ENCODE results near the gene SLC9A2. TPM values are rescaled to one million over a fixed set of nuclear protein-coding genes. Genes with fewer than 3 reads are reported as not detected.

The SLC9A2 gene
- total RNA-seq, 1 donor from 2014 or later, result 10.0 TPM

DNA sequence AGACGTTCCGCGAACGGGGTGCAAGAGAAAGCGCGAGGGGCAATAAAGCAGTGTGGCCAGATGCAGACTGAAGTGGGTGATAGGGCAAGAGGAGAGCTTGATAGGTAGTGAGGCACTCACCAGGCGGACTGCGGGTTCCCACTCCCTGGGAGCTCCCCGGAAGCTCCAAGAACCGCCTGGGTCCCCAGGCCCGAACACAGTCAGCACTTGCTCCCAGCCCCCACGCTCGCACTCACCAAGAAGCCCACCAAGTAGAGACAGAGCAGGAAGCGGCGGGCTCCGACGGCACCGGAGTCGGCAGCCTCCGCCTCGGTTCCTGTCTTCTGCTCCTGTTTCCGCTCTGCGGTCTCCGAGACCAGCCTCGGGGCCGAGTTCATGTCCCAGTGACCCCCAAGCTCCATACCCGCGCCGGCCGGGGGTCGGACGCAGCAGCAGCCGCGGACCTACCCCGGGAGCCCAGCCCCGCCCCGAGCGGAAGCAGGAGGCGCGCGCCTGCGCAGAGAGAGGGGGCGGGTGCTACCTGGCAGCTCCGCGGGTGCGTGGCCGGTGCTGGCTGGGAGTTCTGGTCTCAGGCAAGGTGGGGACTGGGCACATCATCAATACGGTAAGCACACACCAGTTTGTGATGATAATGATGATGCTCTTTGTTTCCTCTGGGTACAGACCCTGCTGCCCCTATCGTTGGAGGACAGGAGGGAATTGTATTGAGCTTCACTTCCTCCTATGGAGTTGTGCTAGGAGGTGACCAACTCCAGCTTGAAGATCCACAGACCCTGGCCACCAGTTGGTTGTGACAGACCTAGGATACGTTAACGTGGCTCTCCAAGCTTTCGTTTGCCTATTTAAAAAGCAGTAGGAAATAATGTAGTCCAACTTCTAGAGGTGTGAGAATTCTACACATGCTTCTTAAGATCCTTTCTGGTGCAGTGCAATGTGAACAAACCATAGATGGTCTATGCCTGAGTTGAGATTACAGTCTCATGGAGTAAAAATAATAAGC is 117.4 kb downstream of the SLC9A2 start:
- TF ChIP-seq, protein P1, sequence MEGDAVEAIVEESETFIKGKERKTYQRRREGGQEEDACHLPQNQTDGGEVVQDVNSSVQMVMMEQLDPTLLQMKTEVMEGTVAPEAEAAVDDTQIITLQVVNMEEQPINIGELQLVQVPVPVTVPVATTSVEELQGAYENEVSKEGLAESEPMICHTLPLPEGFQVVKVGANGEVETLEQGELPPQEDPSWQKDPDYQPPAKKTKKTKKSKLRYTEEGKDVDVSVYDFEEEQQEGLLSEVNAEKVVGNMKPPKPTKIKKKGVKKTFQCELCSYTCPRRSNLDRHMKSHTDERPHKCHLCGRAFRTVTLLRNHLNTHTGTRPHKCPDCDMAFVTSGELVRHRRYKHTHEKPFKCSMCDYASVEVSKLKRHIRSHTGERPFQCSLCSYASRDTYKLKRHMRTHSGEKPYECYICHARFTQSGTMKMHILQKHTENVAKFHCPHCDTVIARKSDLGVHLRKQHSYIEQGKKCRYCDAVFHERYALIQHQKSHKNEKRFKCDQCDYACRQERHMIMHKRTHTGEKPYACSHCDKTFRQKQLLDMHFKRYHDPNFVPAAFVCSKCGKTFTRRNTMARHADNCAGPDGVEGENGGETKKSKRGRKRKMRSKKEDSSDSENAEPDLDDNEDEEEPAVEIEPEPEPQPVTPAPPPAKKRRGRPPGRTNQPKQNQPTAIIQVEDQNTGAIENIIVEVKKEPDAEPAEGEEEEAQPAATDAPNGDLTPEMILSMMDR (conservative IDR thresholded peaks at IDR 0.05), result peak; percentile 33

DNA sequence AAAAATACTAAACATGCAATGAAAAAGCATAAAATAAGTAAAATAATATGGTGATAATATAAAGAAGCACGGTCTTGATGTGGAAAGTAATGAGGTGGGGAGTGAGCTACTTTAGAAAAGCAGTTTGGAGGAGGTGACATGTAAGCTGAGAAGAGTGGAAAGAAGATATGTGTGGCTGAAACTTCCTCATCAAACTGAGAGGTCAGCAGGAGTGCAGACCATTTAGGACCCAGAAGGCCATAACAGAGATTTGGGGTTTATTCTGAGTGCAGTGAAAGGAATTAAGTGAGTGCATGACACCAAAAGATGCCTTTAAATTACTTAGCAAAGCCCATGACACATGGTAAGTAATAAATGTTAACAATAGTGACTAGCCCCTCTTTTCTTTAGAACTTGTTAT is 118.1 kb downstream of the SLC9A2 start:
- Mint-ChIP-seq H3K4me1 (ENCODE audit: unreplicated experiment) (peaks cover 33% of the 10 kb centered on the region), H3K27me3 (no peaks in the 10 kb centered on the region), H3K4me3 (peak overlapping the region; percentile 99), H3K9me3 (no peaks in the 10 kb centered on the region), H3K36me3 (no peaks in the 10 kb centered on the region), H3K27ac (no peak overlapping the region)
- TF ChIP-seq, protein P1 (conservative IDR thresholded peaks at IDR 0.05), result no peak
- DNase-seq (ENCODE audit: extremely low spot score, unreplicated experiment), result no peak

More for the DNA sequence above, 117.4 kb downstream of the SLC9A2 start:
- Mint-ChIP-seq H3K27ac (peak overlapping the region; percentile 90), H3K4me1 (ENCODE audit: unreplicated experiment) (peaks cover 33% of the 10 kb centered on the region), H3K36me3 (peaks cover 2% of the 10 kb centered on the region), H3K9me3 (no peaks in the 10 kb centered on the region), H3K27me3 (no peaks in the 10 kb centered on the region), H3K4me3 (peak overlapping the region; percentile 99)
- peak; percentile 87 for DNase-seq (ENCODE audit: extremely low spot score, unreplicated experiment)

DNA sequence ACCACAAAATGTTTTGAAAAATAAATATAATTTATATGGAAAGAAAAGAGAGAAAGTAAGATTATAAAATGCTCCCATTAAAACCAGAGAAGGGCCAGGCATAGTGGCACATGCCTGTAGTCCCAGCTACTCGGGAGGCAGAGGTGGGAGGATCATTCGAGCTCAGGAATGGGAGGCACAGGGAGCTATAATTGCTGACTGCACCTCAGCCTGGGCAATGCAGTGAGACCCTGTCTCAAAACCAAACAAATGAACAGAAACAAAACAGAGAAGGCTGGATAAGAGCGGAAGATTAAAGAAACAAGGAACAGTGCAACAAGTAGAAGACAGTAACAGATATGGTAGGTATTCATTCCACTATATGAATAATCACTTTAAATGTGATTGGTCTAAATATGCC is 123.9 kb downstream of the SLC9A2 start:
- H3K27me3 Mint-ChIP-seq, result no peaks in the 10 kb centered on the region
- H3K4me3 Mint-ChIP-seq, result no peak overlapping the region
- no peak overlapping the region for H3K27ac Mint-ChIP-seq
- TF ChIP-seq, protein P1 (conservative IDR thresholded peaks at IDR 0.05), result no peak
- no peaks in the 10 kb centered on the region for H3K9me3 Mint-ChIP-seq
- H3K36me3 Mint-ChIP-seq, result no peaks in the 10 kb centered on the region
- DNase-seq (ENCODE audit: extremely low spot score, unreplicated experiment), result no peak
- H3K4me1 Mint-ChIP-seq (ENCODE audit: unreplicated experiment), result no peaks in the 10 kb centered on the region

DNA sequence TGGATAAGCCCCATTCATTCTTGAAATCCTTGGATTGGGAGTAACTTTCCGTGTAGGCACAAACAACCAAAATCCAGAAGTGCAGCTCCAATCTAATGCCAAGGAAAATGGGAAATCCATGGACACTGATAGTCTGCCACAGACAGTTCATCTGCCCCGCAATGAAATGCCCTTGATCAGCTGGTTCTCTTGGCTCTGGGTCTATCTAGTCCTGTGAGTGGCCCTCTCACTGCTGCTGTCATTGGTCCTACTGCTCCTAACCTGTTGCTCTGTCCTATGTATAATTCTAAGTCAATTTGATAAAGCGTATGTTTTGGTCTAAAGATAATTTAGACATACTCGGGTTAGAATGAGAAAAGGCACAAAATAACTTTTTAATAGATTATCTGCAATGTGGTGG is 128.8 kb downstream of the SLC9A2 start:
- Mint-ChIP-seq H3K4me1 (ENCODE audit: unreplicated experiment) (no peaks in the 10 kb centered on the region), H3K4me3 (no peak overlapping the region), H3K27me3 (no peaks in the 10 kb centered on the region), H3K36me3 (no peaks in the 10 kb centered on the region), H3K9me3 (no peaks in the 10 kb centered on the region), H3K27ac (no peak overlapping the region)
- DNase-seq (ENCODE audit: extremely low spot score, unreplicated experiment), result no peak
- TF ChIP-seq, protein P1 (conservative IDR thresholded peaks at IDR 0.05), result no peak

DNA sequence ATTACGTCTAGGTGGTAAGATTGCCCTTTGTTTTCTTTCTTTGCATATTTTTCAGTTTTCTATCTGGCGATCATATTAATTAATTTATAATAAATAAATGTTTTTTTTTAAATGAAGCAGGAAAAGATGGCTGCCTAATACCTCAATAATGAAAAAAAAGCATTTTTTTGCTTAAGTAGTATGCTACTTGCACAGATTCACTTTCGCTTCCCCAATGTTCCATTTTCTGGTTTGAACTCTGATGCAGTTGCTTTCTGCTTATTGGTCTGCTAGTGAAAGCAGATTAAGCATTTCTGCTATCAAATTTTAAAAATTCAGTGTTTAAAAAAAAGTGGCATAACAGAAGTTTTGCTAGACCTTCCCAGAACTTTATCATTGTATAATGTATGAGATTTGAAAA is 130.6 kb downstream of the SLC9A2 start:
- Mint-ChIP-seq H3K4me1 (ENCODE audit: unreplicated experiment) (no peaks in the 10 kb centered on the region), H3K4me3 (no peak overlapping the region), H3K36me3 (no peaks in the 10 kb centered on the region), H3K27ac (no peak overlapping the region), H3K27me3 (no peaks in the 10 kb centered on the region), H3K9me3 (no peaks in the 10 kb centered on the region)
- TF ChIP-seq, protein P1 (conservative IDR thresholded peaks at IDR 0.05), result no peak
- no peak for DNase-seq (ENCODE audit: extremely low spot score, unreplicated experiment)
